Sigmoid colon (tissue), 7 donors: ENCODE data around the gene MIGA2. TPM values are rescaled to one million over a fixed set of nuclear protein-coding genes. Genes with fewer than 3 reads are reported as not detected.

Experiments
- DNase-seq: peaks from one replicate; pipeline ENCODE4 v3.0.0-alpha.2; 2019
- H3K27ac ChIP-seq, 4 donors: fragments of 200-600 bp; sonication (generic); one replicate each; pipeline ENCODE4 v1.5.1; 2016 to 2019; ENCODE audit warnings: mild to moderate bottlenecking in 1 of 4
- H3K27me3 ChIP-seq, 3 donors: fragments of 200-600 bp; sonication (generic); one replicate each; pipeline ENCODE4 v1.5.1; 2019; ENCODE audit warnings: mild to moderate bottlenecking in 1 of 3
- H3K36me3 ChIP-seq, 4 donors: fragments of 200-600 bp; sonication (generic); one replicate each; pipeline ENCODE4 v1.5.1; 2016 to 2019
- H3K4me1 ChIP-seq, 4 donors: fragments of 200-600 bp; sonication (generic); one replicate each; pipeline ENCODE4 v1.5.1; 2017 to 2019
- H3K4me3 ChIP-seq, 4 donors: fragments of 200-600 bp; sonication (generic); one replicate each; pipeline ENCODE4 v1.5.1; 2017 to 2019; ENCODE audit warnings: mild to moderate bottlenecking in 2 of 4, moderate library complexity in 1 of 4
- H3K9me3 ChIP-seq, 4 donors: fragments of 200-600 bp in 3 of 4; sonication (generic) in 3 of 4; one replicate each; pipeline versions ENCODE4 v1.5.1 to v1.6.1; 2013 to 2019
- EP300 ChIP-seq, 4 donors: sonication (generic); formaldehyde crosslinking; IDR thresholded peaks; one replicate each; pipeline ENCODE4 v1.6.1; 2017; ENCODE audit warnings: antibody characterized with exemption in 4 of 4
- POLR2A ChIP-seq, 2 donors: fragments of 450-650 bp; IDR thresholded peaks; one replicate each; pipeline ENCODE4 v1.6.1; 2016; ENCODE audit warnings: antibody characterized with exemption in 2 of 2, mild to moderate bottlenecking in 2 of 2, moderate library complexity in 2 of 2
- POLR2AphosphoS5 ChIP-seq, 4 donors: sonication (generic); formaldehyde crosslinking; IDR thresholded peaks; one replicate each; pipeline ENCODE4 v1.6.1; 2017; ENCODE audit warnings: antibody characterized with exemption in 4 of 4
- WGBS, 2 donors: extraction: QIAGEN DNeasy Blood & Tissue Kit; methylation state at CpG; one replicate each; pipeline ENCODE4 v1.1.7; 2013; 5-methylcytosine and 5-hydroxymethylcytosine counted together
- intact Hi-C: fragments of 100-400 bp; cut with DNase I; formaldehyde crosslinking; loops from one replicate; pipeline ENCODE4 v1.15.1; 2023
- polyA plus RNA-seq, 3 donors: library from polyadenylated mRNA; stranded (reverse); fragments of 200-250 nt; gene quantifications; one replicate each; pipeline ENCODE4 v1.2.3, GENCODE V29; 2013
- total RNA-seq, 4 donors: library from RNA; depleted of rRNA; stranded (reverse); fragments of >200 nt; gene quantifications; one replicate each; pipeline ENCODE4 v1.1.0, GENCODE V29; 2016
- TF ChIP-seq, protein P1 (sequence below), 4 experiments: fragments of 450-650 bp in 3 of 4; fragments of 200-600 bp in 1 of 4; IDR thresholded peaks; one replicate each; pipeline ENCODE4 v1.5.1; 2016 to 2019; ENCODE audit warnings: antibody characterized with exemption in 4 of 4, mild to moderate bottlenecking in 3 of 4, moderate library complexity in 2 of 4
- donor health status: healthy with polysubstance abuse.
- donor health status: Bipolar disorder and iron deficiency.
- donor health status: healthy.

MIGA2 gene
- total and polyA plus RNA-seq, 7 donors, result 8.4 to 44.3 (median 21.4) TPM

DNA sequence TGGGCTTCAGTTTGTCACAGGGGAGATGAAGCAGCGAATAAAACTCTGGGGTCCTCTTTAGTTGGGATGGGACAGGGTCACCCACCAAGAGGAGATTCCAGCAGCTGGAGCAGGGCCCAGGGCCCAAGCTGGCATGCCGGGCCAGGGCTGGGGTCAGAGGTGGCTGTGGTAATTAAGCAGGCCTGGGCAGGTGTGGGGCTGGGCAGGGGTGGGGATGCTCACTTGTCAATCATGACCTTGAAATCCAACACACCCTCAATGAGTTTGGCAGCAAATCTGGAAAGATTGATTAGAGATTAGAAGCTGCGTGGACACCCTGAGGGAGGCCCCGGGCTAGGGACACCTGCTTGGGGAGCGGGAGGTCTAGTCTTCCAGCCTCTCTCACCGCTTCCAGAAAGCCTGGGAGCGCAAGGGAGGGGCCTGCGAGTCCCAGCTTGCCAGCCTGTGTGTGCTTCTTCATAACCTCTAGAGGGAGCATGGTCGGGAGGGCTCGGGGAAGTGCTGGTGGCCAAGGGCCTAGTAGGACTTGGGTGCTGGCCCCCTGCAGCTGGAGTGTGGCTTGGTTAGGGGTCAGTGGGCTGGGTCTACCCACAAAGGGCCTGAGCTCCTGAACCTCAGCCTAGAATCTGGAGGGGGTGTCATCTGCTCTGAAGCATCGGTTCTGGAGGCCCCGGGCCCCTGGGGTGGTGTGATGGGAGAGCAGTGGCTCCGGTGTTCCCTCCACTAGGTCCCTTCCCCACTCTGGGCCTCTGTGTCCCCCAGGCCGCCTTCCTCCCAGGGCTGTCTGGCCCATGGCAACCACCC, 66.6 kb downstream of the MIGA2 start:
- Histone ChIP-seq H3K27ac (no peak overlapping the region), H3K36me3 (peaks cover 0 to 66% (median 18%) of the 10 kb centered on the region in 4 donors), H3K4me3 (no peak overlapping the region), H3K27me3 (no peaks in the 10 kb centered on the region), H3K9me3 (no peaks in the 10 kb centered on the region), H3K4me1 (no peaks in the 10 kb centered on the region)
- TF ChIP-seq POLR2AphosphoS5 (IDR thresholded peaks at IDR 0.05) (no peak), EP300 (IDR thresholded peaks at IDR 0.05) (no peak)
- TF ChIP-seq, protein P1, sequence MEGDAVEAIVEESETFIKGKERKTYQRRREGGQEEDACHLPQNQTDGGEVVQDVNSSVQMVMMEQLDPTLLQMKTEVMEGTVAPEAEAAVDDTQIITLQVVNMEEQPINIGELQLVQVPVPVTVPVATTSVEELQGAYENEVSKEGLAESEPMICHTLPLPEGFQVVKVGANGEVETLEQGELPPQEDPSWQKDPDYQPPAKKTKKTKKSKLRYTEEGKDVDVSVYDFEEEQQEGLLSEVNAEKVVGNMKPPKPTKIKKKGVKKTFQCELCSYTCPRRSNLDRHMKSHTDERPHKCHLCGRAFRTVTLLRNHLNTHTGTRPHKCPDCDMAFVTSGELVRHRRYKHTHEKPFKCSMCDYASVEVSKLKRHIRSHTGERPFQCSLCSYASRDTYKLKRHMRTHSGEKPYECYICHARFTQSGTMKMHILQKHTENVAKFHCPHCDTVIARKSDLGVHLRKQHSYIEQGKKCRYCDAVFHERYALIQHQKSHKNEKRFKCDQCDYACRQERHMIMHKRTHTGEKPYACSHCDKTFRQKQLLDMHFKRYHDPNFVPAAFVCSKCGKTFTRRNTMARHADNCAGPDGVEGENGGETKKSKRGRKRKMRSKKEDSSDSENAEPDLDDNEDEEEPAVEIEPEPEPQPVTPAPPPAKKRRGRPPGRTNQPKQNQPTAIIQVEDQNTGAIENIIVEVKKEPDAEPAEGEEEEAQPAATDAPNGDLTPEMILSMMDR (IDR thresholded peaks at IDR 0.05), result peak in 2 of 4 experiments; percentile 31 to 32
- no peak for DNase-seq
- 40 to 63% methylated on average over 14 of the region's 14 CpGs for WGBS, 2 donors
- intact Hi-C loops, result no loop called here

DNA sequence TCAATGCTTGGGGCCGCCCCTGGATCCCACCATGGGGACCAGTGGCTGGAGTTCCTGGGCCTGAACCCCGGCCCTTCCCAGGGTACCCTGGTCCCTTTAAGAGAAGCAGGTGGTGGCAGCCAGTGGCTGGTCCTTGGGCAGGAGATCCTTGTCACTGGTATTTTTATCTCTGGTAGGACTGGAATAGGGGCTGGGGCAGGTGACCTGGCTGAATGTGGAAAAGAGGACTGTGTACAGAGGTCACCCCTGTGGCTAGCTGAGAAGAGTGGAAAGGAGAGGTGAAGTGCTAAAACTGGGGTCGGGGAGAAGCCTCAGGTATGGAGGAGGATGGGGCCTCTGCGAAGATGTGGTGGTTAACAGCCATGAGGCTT, 67.2 kb downstream of the MIGA2 start:
- DNase-seq, result no peak
- H3K27ac ChIP-seq, result no peak overlapping the region
- peaks cover 0 to 64% (median 14%) of the 10 kb centered on the region in 4 donors for H3K36me3 ChIP-seq
- H3K4me3 ChIP-seq, result no peak overlapping the region
- H3K9me3 ChIP-seq, result no peaks in the 10 kb centered on the region
- 74 to 86% methylated on average over 4 of the region's 4 CpGs for WGBS, 2 donors
- intact Hi-C loops, result no loop called here
- TF ChIP-seq, protein P1 (IDR thresholded peaks at IDR 0.05), result no peak
- no peak for TF ChIP-seq POLR2A (IDR thresholded peaks at IDR 0.05)
- TF ChIP-seq EP300 (IDR thresholded peaks at IDR 0.05), result no peak
- TF ChIP-seq POLR2AphosphoS5 (IDR thresholded peaks at IDR 0.05), result no peak
- H3K27me3 ChIP-seq, result no peaks in the 10 kb centered on the region
- peaks cover 0 to 6% (median 3%) of the 10 kb centered on the region in 4 donors for H3K4me1 ChIP-seq

DNA sequence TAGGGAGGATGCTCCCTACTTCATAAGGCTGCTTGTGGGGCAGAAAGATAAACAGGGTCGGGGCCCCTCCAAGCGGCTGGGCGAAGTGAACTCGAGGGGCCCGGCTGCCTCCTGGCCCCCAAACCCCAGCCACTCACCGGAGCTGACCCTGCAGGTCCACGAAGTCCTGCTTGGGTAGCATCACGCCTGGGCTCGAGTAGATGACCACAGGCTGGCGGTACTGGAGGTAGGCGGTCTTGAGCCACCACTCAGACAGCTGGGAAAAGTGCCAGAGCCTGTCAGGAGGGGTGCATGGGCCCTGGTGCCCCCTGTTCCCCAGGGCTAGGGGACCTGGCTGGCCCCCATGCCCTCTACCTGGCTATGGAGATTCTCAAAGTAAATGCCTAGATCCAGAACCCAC, 67.6 kb downstream of the MIGA2 start:
- 86 to 92% methylated on average over 11 of the region's 11 CpGs for WGBS, 2 donors
- Histone ChIP-seq H3K27ac (no peak overlapping the region), H3K36me3 (peaks cover 0 to 63% (median 14%) of the 10 kb centered on the region in 4 donors), H3K4me1 (peaks cover 0 to 10% (median 8%) of the 10 kb centered on the region in 4 donors), H3K9me3 (no peaks in the 10 kb centered on the region), H3K27me3 (no peaks in the 10 kb centered on the region), H3K4me3 (no peak overlapping the region)
- TF ChIP-seq, protein P1 (IDR thresholded peaks at IDR 0.05), result no peak
- TF ChIP-seq POLR2A (IDR thresholded peaks at IDR 0.05), result no peak
- no peak for TF ChIP-seq EP300 (IDR thresholded peaks at IDR 0.05)
- TF ChIP-seq POLR2AphosphoS5 (IDR thresholded peaks at IDR 0.05), result no peak
- no peak for DNase-seq
- intact Hi-C loops, result no loop called here

DNA sequence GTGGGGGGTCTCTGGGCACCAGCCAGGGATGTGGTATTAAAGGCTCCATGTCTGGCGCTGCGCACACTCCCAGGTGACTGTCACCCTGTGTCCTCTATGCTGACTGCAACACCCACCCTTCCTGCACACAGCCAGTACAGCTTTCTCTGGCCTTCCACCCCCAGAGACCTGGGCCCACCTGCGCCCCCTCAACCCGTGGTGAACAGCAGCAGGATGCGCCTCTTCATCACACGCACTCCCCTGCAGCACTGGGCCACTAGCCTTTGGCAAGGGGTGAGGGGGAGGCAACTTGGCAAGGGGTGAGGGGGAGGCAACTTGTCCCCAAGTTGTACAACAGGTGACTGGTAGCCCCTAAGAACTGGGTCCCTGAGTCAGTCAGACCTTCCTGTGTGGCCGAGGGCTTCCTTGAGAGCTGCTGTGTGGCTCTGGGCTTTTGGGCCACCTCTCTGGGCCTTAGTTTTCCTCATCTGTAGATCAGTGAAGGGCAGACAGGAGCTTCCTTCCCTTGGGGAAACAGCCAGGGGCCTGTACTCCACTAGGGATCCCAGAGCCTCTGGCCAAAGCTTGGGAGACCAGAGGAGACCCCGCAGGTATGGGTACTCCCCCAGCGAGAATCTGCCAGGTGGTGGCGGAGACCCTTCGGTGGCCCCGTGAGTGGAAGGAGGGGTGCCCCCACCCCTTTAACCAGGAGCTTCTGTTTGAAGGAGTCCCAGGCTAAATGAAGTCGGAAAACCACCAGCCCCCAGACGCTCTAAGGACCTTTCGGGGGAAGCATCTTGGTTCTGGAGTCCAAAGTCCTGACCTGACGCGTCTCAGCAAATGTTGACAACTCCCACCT, 69.7 kb downstream of the MIGA2 start:
- no peak overlapping the region for H3K4me3 ChIP-seq
- H3K4me1 ChIP-seq, result peaks cover 0 to 21% (median 20%) of the 10 kb centered on the region in 4 donors
- H3K27me3 ChIP-seq, result no peaks in the 10 kb centered on the region
- intact Hi-C loops, result no loop called here
- no peaks in the 10 kb centered on the region for H3K9me3 ChIP-seq
- H3K27ac ChIP-seq, result no peak overlapping the region
- DNase-seq, result no peak
- peaks cover 0 to 55% (median 14%) of the 10 kb centered on the region in 4 donors for H3K36me3 ChIP-seq
- TF ChIP-seq POLR2AphosphoS5 (IDR thresholded peaks at IDR 0.05) (no peak), EP300 (IDR thresholded peaks at IDR 0.05) (no peak), POLR2A (IDR thresholded peaks at IDR 0.05) (no peak)
- TF ChIP-seq, protein P1 (IDR thresholded peaks at IDR 0.05), result no peak
- WGBS, 2 donors, result 90 to 91% methylated on average over 17 of the region's 17 CpGs
